Thyroid gland (tissue), 4 donors: Measurements from ENCODE around the gene FDXACB1. TPM values are rescaled to one million over a fixed set of nuclear protein-coding genes. Genes with fewer than 3 reads are reported as not detected.
A peak's percentile ranks its signal among the peaks of the same experiment; 100 is the strongest.

ENCODE experiments used
- DNase-seq, 2 donors: peaks; one replicate each; pipeline ENCODE4 v3.0.0-alpha.2; 2019
- H3K27ac ChIP-seq, 3 donors: fragments of 200-600 bp; sonication (generic); 1 replicate in 2 of 3; 2 replicates in 1 of 3; pipeline ENCODE4 v1.5.1; 2016 to 2019; ENCODE audit warnings: mild to moderate bottlenecking in 1 of 3, moderate library complexity in 1 of 3
- H3K27me3 ChIP-seq: fragments of 200-600 bp; sonication (generic); one replicate; pipeline ENCODE4 v1.5.1; 2019
- H3K36me3 ChIP-seq, 2 donors: fragments of 200-600 bp; sonication (generic); one replicate each; pipeline ENCODE4 v1.5.1; 2016 to 2019
- H3K4me1 ChIP-seq, 2 donors: fragments of 200-600 bp; sonication (generic); one replicate each; pipeline ENCODE4 v1.5.1; 2017 to 2019
- H3K4me3 ChIP-seq, 3 donors: fragments of 200-600 bp; sonication (generic); replicated peaks in 1 of 3; 1 replicate in 2 of 3; 2 replicates in 1 of 3; pipeline ENCODE4 v1.5.1; 2016; ENCODE audit warnings: mild to moderate bottlenecking in 1 of 3
- H3K9me3 ChIP-seq: fragments of 200-600 bp; sonication (generic); one replicate; pipeline ENCODE4 v1.5.1; 2017
- CTCF ChIP-seq, 6 experiments: fragments of 200-600 bp in 3 of 6; fragments of 450-650 bp in 3 of 6; sonication (generic) in 3 of 6; IDR thresholded peaks; one replicate each; pipeline ENCODE4 v1.5.1; 2016 to 2019; ENCODE audit warnings: antibody characterized with exemption in 6 of 6, mild to moderate bottlenecking in 2 of 6, inconsistent platforms in 1 of 6, moderate library complexity in 1 of 6
- POLR2A ChIP-seq, 2 donors: fragments of 450-650 bp; IDR thresholded peaks; one replicate each; pipeline ENCODE4 v1.6.1; 2017; ENCODE audit warnings: antibody characterized with exemption in 2 of 2, mild to moderate bottlenecking in 2 of 2, moderate library complexity in 1 of 2
- WGBS, 2 donors: methylation state at CpG; one replicate each; pipeline ENCODE4 v1.1.5; 2017; 5-methylcytosine and 5-hydroxymethylcytosine counted together
- intact Hi-C: fragments of 100-400 bp; cut with DNase I; formaldehyde crosslinking; loops from one replicate; pipeline ENCODE4 v1.15.1; 2023
- total RNA-seq, 4 donors: library from RNA; depleted of rRNA; stranded (reverse); fragments of >200 nt; gene quantifications; one replicate each; pipeline ENCODE4 v1.2.3, GENCODE V29; 2016

The FDXACB1 gene
- total RNA-seq, 4 donors from 2014 or later, result 1.8 to 3.0 (median 2.8) TPM

- WGBS, 2 donors, result 87 to 94% methylated on average over 2 of the region's 2 CpGs
- TF ChIP-seq POLR2A (IDR thresholded peaks at IDR 0.05) (no peak), CTCF (IDR thresholded peaks at IDR 0.05) (no peak)
- no peak overlapping the region for H3K27ac ChIP-seq
Measured at GRCh38 chr11:111846063-111846462, 32.9 kb downstream of the FDXACB1 start.

GRCh38 chr11:111845276-111846028 is 33.5 kb downstream of the FDXACB1 start:
- no peak overlapping the region for H3K27ac ChIP-seq
- intact Hi-C loops, result loop anchor here (5.0 to 10.0 kb wide), 2 partner anchors 58 to 281 kb away; no protein-coding TSS in a partner anchor
- H3K4me3 ChIP-seq, result no peak overlapping the region
- TF ChIP-seq CTCF (IDR thresholded peaks at IDR 0.05), result no peak
- no peak for TF ChIP-seq POLR2A (IDR thresholded peaks at IDR 0.05)
- no peak for DNase-seq
- H3K9me3 ChIP-seq, result no peaks in the 10 kb centered on the region
- peaks cover 0 to 9% of the 10 kb centered on the region in 2 donors for H3K36me3 ChIP-seq
- no peaks in the 10 kb centered on the region for H3K27me3 ChIP-seq
- 88% methylated on average over 7 of the region's 7 CpGs for WGBS, 2 donors
- peaks cover 0 to 6% of the 10 kb centered on the region in 2 donors for H3K4me1 ChIP-seq

More at GRCh38 chr11:111846063-111846462, 32.9 kb downstream of the FDXACB1 start:
- no peak for DNase-seq
- no peak overlapping the region for H3K4me3 ChIP-seq
- H3K27me3 ChIP-seq, result no peaks in the 10 kb centered on the region
- no peaks in the 10 kb centered on the region for H3K9me3 ChIP-seq
- H3K36me3 ChIP-seq, result peaks cover 0 to 9% of the 10 kb centered on the region in 2 donors
- peaks cover 0 to 3% of the 10 kb centered on the region in 2 donors for H3K4me1 ChIP-seq
- intact Hi-C loops, result loop anchor here (5.0 to 10.0 kb wide), 2 partner anchors 59 to 281 kb away; no protein-coding TSS in a partner anchor

- Histone ChIP-seq H3K4me1 (peaks cover 0 to 6% of the 10 kb centered on the region in 2 donors), H3K9me3 (no peaks in the 10 kb centered on the region), H3K27me3 (no peaks in the 10 kb centered on the region), H3K36me3 (peaks cover 0 to 9% of the 10 kb centered on the region in 2 donors), H3K4me3 (no peak overlapping the region), H3K27ac (no peak overlapping the region)
- DNase-seq, result no peak
- WGBS, 2 donors, result 89 to 93% methylated on average over 5 of the region's 5 CpGs
- intact Hi-C loops, result loop anchor here (10.0 kb wide), 1 partner anchor 279 kb away; no protein-coding TSS in a partner anchor
- no peak for TF ChIP-seq CTCF (IDR thresholded peaks at IDR 0.05)
Measured at GRCh38 chr11:111843661-111844060, 35.3 kb downstream of the FDXACB1 start.

- Histone ChIP-seq H3K9me3 (no peaks in the 10 kb centered on the region), H3K27me3 (no peaks in the 10 kb centered on the region), H3K4me1 (peaks cover 0 to 6% of the 10 kb centered on the region in 2 donors), H3K27ac (peak overlapping the region in 2 of 3 donors; percentile 17 to 21), H3K4me3 (no peak overlapping the region), H3K36me3 (peaks cover 2 to 9% of the 10 kb centered on the region in 2 donors)
- DNase-seq, result peak; percentile 89 to 94
- intact Hi-C loops, result loop anchor here (10.0 kb wide), 1 partner anchor 277 kb away; no protein-coding TSS in a partner anchor
- WGBS, 2 donors, result 25 to 26% methylated on average over 10 of the region's 10 CpGs
- TF ChIP-seq POLR2A (IDR thresholded peaks at IDR 0.05), result no peak
- peak; percentile 75 to 93 (median 84) for TF ChIP-seq CTCF (IDR thresholded peaks at IDR 0.05)
Measured at GRCh38 chr11:111841370-111842053, 37.5 kb downstream of the FDXACB1 start.
